ENCODE results near the gene CLSTN2.

Gene CLSTN2

GRCh38 chr3:140062461-140062860 lies 127.5 kb downstream of the CLSTN2 start:
- TF ChIP-seq CTCF (IDR thresholded peaks at IDR 0.05; ENCODE audit: unreplicated experiment in 3 of 3) = no peak
- H3K9me3 Mint-ChIP-seq = no peaks in the 10 kb centered on the region
- H3K36me3 Mint-ChIP-seq (ENCODE audit: low read depth) = no peaks in the 10 kb centered on the region
- H3K27ac Mint-ChIP-seq = no peak overlapping the region
- no peak overlapping the region for H3K4me3 Mint-ChIP-seq
- H3K4me1 Mint-ChIP-seq = no peaks in the 10 kb centered on the region
- H3K27me3 Mint-ChIP-seq (ENCODE audit: low read depth) = peaks cover 7% of the 10 kb centered on the region

GRCh38 chr3:140067487-140067886 lies 132.5 kb downstream of the CLSTN2 start:
- no peak for TF ChIP-seq CTCF (IDR thresholded peaks at IDR 0.05; ENCODE audit: unreplicated experiment in 3 of 3)
- peaks cover 6% of the 10 kb centered on the region for H3K27me3 Mint-ChIP-seq (ENCODE audit: low read depth)
- H3K36me3 Mint-ChIP-seq (ENCODE audit: low read depth) = no peaks in the 10 kb centered on the region
- H3K4me1 Mint-ChIP-seq = no peaks in the 10 kb centered on the region
- H3K27ac Mint-ChIP-seq = no peak overlapping the region
- no peaks in the 10 kb centered on the region for H3K9me3 Mint-ChIP-seq
- H3K4me3 Mint-ChIP-seq = no peak overlapping the region

- Mint-ChIP-seq H3K36me3 (ENCODE audit: low read depth) (no peaks in the 10 kb centered on the region), H3K4me3 (no peak overlapping the region), H3K9me3 (no peaks in the 10 kb centered on the region), H3K27me3 (ENCODE audit: low read depth) (peaks cover 6% of the 10 kb centered on the region), H3K4me1 (no peaks in the 10 kb centered on the region), H3K27ac (no peak overlapping the region)
- no peak for TF ChIP-seq CTCF (IDR thresholded peaks at IDR 0.05; ENCODE audit: unreplicated experiment in 3 of 3)
These were observed 133.6 kb downstream of the CLSTN2 start for GRCh38 chr3:140068494-140069017.

GRCh38 chr3:140073278-140074045 lies 138.5 kb downstream of the CLSTN2 start:
- Mint-ChIP-seq H3K36me3 (ENCODE audit: low read depth) (no peaks in the 10 kb centered on the region), H3K9me3 (no peaks in the 10 kb centered on the region), H3K27me3 (ENCODE audit: low read depth) (peaks cover 3% of the 10 kb centered on the region), H3K4me3 (no peak overlapping the region), H3K4me1 (no peaks in the 10 kb centered on the region), H3K27ac (no peak overlapping the region)
- TF ChIP-seq CTCF (IDR thresholded peaks at IDR 0.05; ENCODE audit: unreplicated experiment in 3 of 3) = no peak

- no peaks in the 10 kb centered on the region for H3K9me3 Mint-ChIP-seq
- H3K4me1 Mint-ChIP-seq = no peaks in the 10 kb centered on the region
- no peak overlapping the region for H3K4me3 Mint-ChIP-seq
- H3K36me3 Mint-ChIP-seq (ENCODE audit: low read depth) = no peaks in the 10 kb centered on the region
- no peak for TF ChIP-seq CTCF (IDR thresholded peaks at IDR 0.05; ENCODE audit: unreplicated experiment in 3 of 3)
- no peak overlapping the region for H3K27ac Mint-ChIP-seq
- H3K27me3 Mint-ChIP-seq (ENCODE audit: low read depth) = peaks cover 3% of the 10 kb centered on the region
These were observed 141.6 kb downstream of the CLSTN2 start for GRCh38 chr3:140076552-140076951.

- TF ChIP-seq CTCF (IDR thresholded peaks at IDR 0.05; ENCODE audit: unreplicated experiment in 3 of 3) = no peak
- no peak overlapping the region for H3K4me3 Mint-ChIP-seq
- H3K4me1 Mint-ChIP-seq = no peaks in the 10 kb centered on the region
- H3K27me3 Mint-ChIP-seq (ENCODE audit: low read depth) = peaks cover 3% of the 10 kb centered on the region
- no peak overlapping the region for H3K27ac Mint-ChIP-seq
- no peaks in the 10 kb centered on the region for H3K36me3 Mint-ChIP-seq (ENCODE audit: low read depth)
- no peaks in the 10 kb centered on the region for H3K9me3 Mint-ChIP-seq
These were observed 142.4 kb downstream of the CLSTN2 start for GRCh38 chr3:140077406-140077805.
